ENCODE measurements around the gene PLEKHA1.

The PLEKHA1 gene

DNA sequence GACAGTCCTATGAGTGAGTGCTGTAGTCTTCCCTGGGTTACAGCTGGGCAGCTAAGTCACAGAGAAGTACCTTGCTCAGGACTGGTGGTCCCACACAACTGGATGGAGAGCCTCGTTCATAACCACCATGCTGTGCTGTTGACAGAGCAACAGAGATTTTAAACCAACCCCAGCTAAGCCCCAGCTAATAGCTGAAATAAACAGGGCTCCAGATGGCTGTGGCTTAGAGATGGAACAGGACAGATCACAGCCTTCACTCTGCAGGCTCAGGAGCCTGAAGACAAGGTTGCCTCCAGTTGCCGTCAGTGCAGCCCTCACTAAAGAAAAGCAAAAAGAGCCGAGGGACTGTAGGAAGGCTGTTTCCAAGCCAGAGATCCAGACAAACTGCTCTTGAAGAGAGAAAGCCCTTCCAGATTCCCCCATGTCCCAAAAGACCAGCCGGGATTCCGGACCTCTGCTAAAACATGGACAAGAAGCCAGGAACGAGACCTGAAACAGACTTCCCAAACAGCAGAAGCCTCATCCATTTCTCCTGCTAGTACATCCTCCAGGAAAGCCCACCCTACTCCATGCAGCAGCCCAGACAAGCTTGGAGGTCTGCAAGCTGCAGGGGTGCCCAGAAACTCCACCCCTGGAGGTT, 91.0 kb downstream of the PLEKHA1 start:
- Histone ChIP-seq H3K9ac (ENCODE audit: low read depth, low read length, poor library complexity) (no peak overlapping the region), H3K9me3 (replicated peaks in 1 of 2; ENCODE audit: control insufficient read depth in 2 of 2, insufficient read depth in 1 of 2, low read depth in 1 of 2, low read length in 2 of 2) (no peaks in the 10 kb centered on the region), H2BK120ac (ENCODE audit: low read depth, low read length) (no peak overlapping the region), H3K27me3 (ENCODE audit: control insufficient read depth in 3 of 3, insufficient read depth in 3 of 3, low read depth in 1 of 3, low read length in 3 of 3) (peaks cover 2 to 42% (median 13%) of the 10 kb centered on the region in 3 experiments), H4K91ac (ENCODE audit: low read depth, low read length, poor library complexity) (no peak overlapping the region), H2BK5ac (ENCODE audit: low read length) (no peak overlapping the region), H4K8ac (ENCODE audit: low read depth, low read length) (no peak overlapping the region), H3K14ac (ENCODE audit: low read length) (no peak overlapping the region), H3K4me3 (ENCODE audit: low read length in 2 of 2) (no peak overlapping the region), H2BK12ac (ENCODE audit: low read length) (no peak overlapping the region), H3K36me3 (replicated peaks in 1 of 2; ENCODE audit: control insufficient read depth in 2 of 2, insufficient read depth in 2 of 2, low read length in 2 of 2) (no peaks in the 10 kb centered on the region), H3K27ac (replicated peaks; ENCODE audit: low read length) (no peak overlapping the region), H3K4me2 (ENCODE audit: insufficient read depth, low read length, poor library complexity, severe bottlenecking) (no peak overlapping the region), H3K79me1 (ENCODE audit: low read depth, low read length) (no peaks in the 10 kb centered on the region), H2AFZ (ENCODE audit: low read length) (no peak overlapping the region), H3K4me1 (ENCODE audit: control insufficient read depth in 2 of 2, insufficient read depth in 1 of 2, low read depth in 1 of 2, low read length in 2 of 2) (peaks cover 4 to 11% of the 10 kb centered on the region in 2 donors), H3K23ac (ENCODE audit: low read depth, low read length, poor library complexity) (no peak overlapping the region), H2AK5ac (ENCODE audit: low read depth, low read length) (no peak overlapping the region), H3K4ac (ENCODE audit: low read length) (no peak overlapping the region), H3K18ac (ENCODE audit: low read length) (no peak overlapping the region), H2BK15ac (ENCODE audit: low read length) (no peak overlapping the region)
- WGBS, 2 donors (ENCODE audit: extremely low coverage in 2 of 2, insufficient read length in 2 of 2, insufficient replicate concordance in 1 of 2): no CpG with 5 or more reads among the region's 6 CpGs
- DNase-seq (ENCODE audit: low spot score): no peak

DNA sequence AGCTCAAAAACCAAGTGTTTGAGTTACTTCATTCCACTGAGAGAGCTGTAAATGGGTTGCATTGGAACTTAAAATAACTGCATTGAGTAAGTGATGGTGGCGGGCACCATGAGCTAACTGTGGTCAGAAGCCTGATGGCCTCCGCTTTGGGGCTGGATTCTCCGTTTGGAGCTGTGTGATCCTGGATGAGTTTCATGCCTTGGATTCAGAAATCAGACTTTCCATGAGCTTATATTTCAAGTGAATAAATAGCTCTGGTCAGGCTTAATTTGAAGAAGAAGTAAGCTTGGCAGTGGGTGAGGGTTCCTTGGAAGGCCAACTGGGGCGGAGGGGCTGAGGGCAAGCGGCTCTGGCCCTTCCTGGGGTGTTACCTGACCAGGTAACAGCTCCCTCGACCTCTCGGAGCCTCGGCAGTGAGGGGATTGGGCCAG, 92.5 kb downstream of the PLEKHA1 start:
- H2BK15ac ChIP-seq (ENCODE audit: low read length): no peak overlapping the region
- no peaks in the 10 kb centered on the region for H3K79me1 ChIP-seq (ENCODE audit: low read depth, low read length)
- peaks cover 0 to 31% (median 7%) of the 10 kb centered on the region in 3 experiments for H3K27me3 ChIP-seq (ENCODE audit: control insufficient read depth in 3 of 3, insufficient read depth in 3 of 3, low read depth in 1 of 3, low read length in 3 of 3)
- H2BK120ac ChIP-seq (ENCODE audit: low read depth, low read length): no peak overlapping the region
- H3K4me1 ChIP-seq (ENCODE audit: control insufficient read depth in 2 of 2, insufficient read depth in 1 of 2, low read depth in 1 of 2, low read length in 2 of 2): peaks cover 4 to 7% of the 10 kb centered on the region in 2 donors
- H3K9me3 ChIP-seq (replicated peaks in 1 of 2; ENCODE audit: control insufficient read depth in 2 of 2, insufficient read depth in 1 of 2, low read depth in 1 of 2, low read length in 2 of 2): no peaks in the 10 kb centered on the region
- H3K4me3 ChIP-seq (ENCODE audit: low read length in 2 of 2): no peak overlapping the region
- H2BK12ac ChIP-seq (ENCODE audit: low read length): no peak overlapping the region
- H4K8ac ChIP-seq (ENCODE audit: low read depth, low read length): no peak overlapping the region
- WGBS, 2 donors (ENCODE audit: extremely low coverage in 2 of 2, insufficient read length in 2 of 2, insufficient replicate concordance in 1 of 2): no CpG with 5 or more reads among the region's 8 CpGs
- DNase-seq (ENCODE audit: low spot score): no peak
- no peak overlapping the region for H3K18ac ChIP-seq (ENCODE audit: low read length)
- no peak overlapping the region for H3K23ac ChIP-seq (ENCODE audit: low read depth, low read length, poor library complexity)
- H3K27ac ChIP-seq (replicated peaks; ENCODE audit: low read length): no peak overlapping the region
- H4K91ac ChIP-seq (ENCODE audit: low read depth, low read length, poor library complexity): no peak overlapping the region
- H2AK5ac ChIP-seq (ENCODE audit: low read depth, low read length): no peak overlapping the region
- no peak overlapping the region for H3K14ac ChIP-seq (ENCODE audit: low read length)
- no peak overlapping the region for H2BK5ac ChIP-seq (ENCODE audit: low read length)
- no peaks in the 10 kb centered on the region for H3K36me3 ChIP-seq (replicated peaks in 1 of 2; ENCODE audit: control insufficient read depth in 2 of 2, insufficient read depth in 2 of 2, low read length in 2 of 2)
- H2AFZ ChIP-seq (ENCODE audit: low read length): no peak overlapping the region
- no peak overlapping the region for H3K4me2 ChIP-seq (ENCODE audit: insufficient read depth, low read length, poor library complexity, severe bottlenecking)
- no peak overlapping the region for H3K9ac ChIP-seq (ENCODE audit: low read depth, low read length, poor library complexity)
- no peak overlapping the region for H3K4ac ChIP-seq (ENCODE audit: low read length)

DNA sequence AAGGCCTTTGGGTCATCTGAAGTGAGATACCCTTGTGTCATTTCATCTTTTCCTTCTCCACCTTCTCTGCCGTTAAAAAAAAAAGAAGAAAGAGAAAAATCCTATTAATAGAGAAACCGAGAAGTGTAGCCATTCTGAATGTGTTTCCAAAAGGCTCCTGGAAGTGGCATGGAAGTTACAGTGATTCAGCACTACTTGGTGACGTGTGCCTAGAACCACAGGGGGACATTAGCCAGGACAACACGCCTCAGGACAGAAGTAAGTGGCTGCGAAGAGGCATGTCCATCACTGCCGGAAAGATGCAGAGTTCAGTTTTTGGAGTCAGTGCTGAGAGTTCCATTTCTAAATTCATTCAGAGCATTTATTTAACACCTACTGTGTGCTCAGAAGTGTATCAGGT, 93.2 kb downstream of the PLEKHA1 start:
- H3K4me1 ChIP-seq (ENCODE audit: control insufficient read depth in 2 of 2, insufficient read depth in 1 of 2, low read depth in 1 of 2, low read length in 2 of 2): peaks cover 3 to 4% of the 10 kb centered on the region in 2 donors

DNA sequence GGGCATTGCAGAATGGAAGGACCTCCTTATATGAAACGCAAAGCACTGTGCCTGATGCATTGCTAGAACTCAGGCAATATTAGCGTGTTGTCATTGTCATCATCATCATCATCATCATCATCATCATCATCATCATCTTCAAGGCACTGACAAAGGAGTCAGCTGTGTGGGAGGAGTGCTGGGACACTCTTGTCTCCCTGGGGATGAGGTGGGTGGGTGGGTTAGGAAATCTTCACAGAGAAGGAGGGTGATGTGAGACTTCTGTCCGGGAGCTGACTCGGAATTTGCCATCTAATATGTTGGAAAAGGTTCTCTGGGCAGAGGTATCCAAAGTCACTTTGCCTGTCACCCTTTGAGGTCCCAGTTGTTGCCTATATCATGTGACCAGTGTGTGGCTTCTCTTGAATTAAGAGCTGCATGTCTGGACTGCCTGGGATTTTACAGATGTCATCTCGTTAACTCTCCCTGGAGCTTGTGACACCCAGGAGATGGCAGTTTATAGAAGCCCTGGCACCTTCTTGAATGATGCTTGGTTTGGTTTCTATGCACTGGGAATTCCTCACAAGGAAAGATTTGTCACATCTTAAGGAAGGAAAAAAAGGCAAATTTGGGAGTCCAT, 93.9 kb downstream of the PLEKHA1 start:
- Histone ChIP-seq H2BK12ac (ENCODE audit: low read length) (no peak overlapping the region), H4K91ac (ENCODE audit: low read depth, low read length, poor library complexity) (no peak overlapping the region), H3K4me2 (ENCODE audit: insufficient read depth, low read length, poor library complexity, severe bottlenecking) (no peak overlapping the region), H3K79me1 (ENCODE audit: low read depth, low read length) (no peaks in the 10 kb centered on the region), H2BK120ac (ENCODE audit: low read depth, low read length) (no peak overlapping the region), H3K36me3 (replicated peaks in 1 of 2; ENCODE audit: control insufficient read depth in 2 of 2, insufficient read depth in 2 of 2, low read length in 2 of 2) (no peaks in the 10 kb centered on the region), H3K4ac (ENCODE audit: low read length) (no peak overlapping the region), H3K23ac (ENCODE audit: low read depth, low read length, poor library complexity) (no peak overlapping the region), H4K8ac (ENCODE audit: low read depth, low read length) (no peak overlapping the region), H3K27me3 (ENCODE audit: control insufficient read depth in 3 of 3, insufficient read depth in 3 of 3, low read depth in 1 of 3, low read length in 3 of 3) (peaks cover 0 to 16% (median 0%) of the 10 kb centered on the region in 3 experiments), H3K27ac (replicated peaks; ENCODE audit: low read length) (no peak overlapping the region), H2AFZ (ENCODE audit: low read length) (no peak overlapping the region), H3K9me3 (replicated peaks in 1 of 2; ENCODE audit: control insufficient read depth in 2 of 2, insufficient read depth in 1 of 2, low read depth in 1 of 2, low read length in 2 of 2) (no peaks in the 10 kb centered on the region), H2BK15ac (ENCODE audit: low read length) (no peak overlapping the region), H3K9ac (ENCODE audit: low read depth, low read length, poor library complexity) (no peak overlapping the region), H3K4me1 (ENCODE audit: control insufficient read depth in 2 of 2, insufficient read depth in 1 of 2, low read depth in 1 of 2, low read length in 2 of 2) (no peaks in the 10 kb centered on the region), H3K4me3 (ENCODE audit: low read length in 2 of 2) (no peak overlapping the region), H2BK5ac (ENCODE audit: low read length) (no peak overlapping the region), H3K14ac (ENCODE audit: low read length) (no peak overlapping the region), H3K18ac (ENCODE audit: low read length) (no peak overlapping the region), H2AK5ac (ENCODE audit: low read depth, low read length) (no peak overlapping the region)
- no CpG with 5 or more reads among the region's 5 CpGs for WGBS, 2 donors (ENCODE audit: extremely low coverage in 2 of 2, insufficient read length in 2 of 2, insufficient replicate concordance in 1 of 2)
- DNase-seq (ENCODE audit: low spot score): no peak

More for the DNA sequence above, 93.2 kb downstream of the PLEKHA1 start:
- Histone ChIP-seq H4K8ac (ENCODE audit: low read depth, low read length) (no peak overlapping the region), H3K9ac (ENCODE audit: low read depth, low read length, poor library complexity) (no peak overlapping the region), H3K18ac (ENCODE audit: low read length) (no peak overlapping the region), H3K4me3 (ENCODE audit: low read length in 2 of 2) (no peak overlapping the region), H3K79me1 (ENCODE audit: low read depth, low read length) (no peaks in the 10 kb centered on the region), H3K36me3 (replicated peaks in 1 of 2; ENCODE audit: control insufficient read depth in 2 of 2, insufficient read depth in 2 of 2, low read length in 2 of 2) (no peaks in the 10 kb centered on the region), H3K27ac (replicated peaks; ENCODE audit: low read length) (no peak overlapping the region), H3K4me2 (ENCODE audit: insufficient read depth, low read length, poor library complexity, severe bottlenecking) (no peak overlapping the region), H3K9me3 (replicated peaks in 1 of 2; ENCODE audit: control insufficient read depth in 2 of 2, insufficient read depth in 1 of 2, low read depth in 1 of 2, low read length in 2 of 2) (no peaks in the 10 kb centered on the region), H3K27me3 (ENCODE audit: control insufficient read depth in 3 of 3, insufficient read depth in 3 of 3, low read depth in 1 of 3, low read length in 3 of 3) (peaks cover 0 to 23% (median 1%) of the 10 kb centered on the region in 3 experiments), H3K4ac (ENCODE audit: low read length) (no peak overlapping the region), H2BK120ac (ENCODE audit: low read depth, low read length) (no peak overlapping the region), H2AFZ (ENCODE audit: low read length) (no peak overlapping the region), H2BK12ac (ENCODE audit: low read length) (no peak overlapping the region), H3K14ac (ENCODE audit: low read length) (no peak overlapping the region), H3K23ac (ENCODE audit: low read depth, low read length, poor library complexity) (no peak overlapping the region), H4K91ac (ENCODE audit: low read depth, low read length, poor library complexity) (no peak overlapping the region), H2BK5ac (ENCODE audit: low read length) (no peak overlapping the region), H2BK15ac (ENCODE audit: low read length) (no peak overlapping the region), H2AK5ac (ENCODE audit: low read depth, low read length) (no peak overlapping the region)
- WGBS, 2 donors (ENCODE audit: extremely low coverage in 2 of 2, insufficient read length in 2 of 2, insufficient replicate concordance in 1 of 2): no CpG with 5 or more reads among the region's 6 CpGs
- DNase-seq (ENCODE audit: low spot score): no peak

Data from neuronal stem cell (in vitro differentiated cells).